ENCODE data around the gene CTNNA2.

DNA sequence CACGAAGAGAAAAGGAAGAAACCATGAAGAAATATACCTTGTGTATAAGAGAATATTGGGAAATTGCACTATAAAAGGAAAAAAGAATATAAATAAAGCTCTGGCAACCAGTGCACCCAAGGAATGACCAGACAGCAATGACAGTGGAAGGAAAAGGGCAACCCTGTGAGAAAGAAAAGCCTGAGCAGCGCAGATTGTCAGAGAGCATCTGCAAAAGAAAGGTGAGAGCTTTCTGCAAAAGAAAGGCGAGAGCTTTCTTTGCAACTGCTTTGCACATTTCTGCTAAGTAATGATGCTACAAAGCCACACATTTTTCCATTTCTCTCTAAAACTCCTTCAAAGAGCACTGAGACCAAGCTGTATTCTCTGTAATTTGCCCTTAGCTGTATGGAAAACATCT, 83.6 kb downstream of the CTNNA2 start:
- TF ChIP-seq POLR2AphosphoS5 (IDR thresholded peaks at IDR 0.05; ENCODE audit: low read depth, low read length) = no peak
- TF ChIP-seq, protein P1, sequence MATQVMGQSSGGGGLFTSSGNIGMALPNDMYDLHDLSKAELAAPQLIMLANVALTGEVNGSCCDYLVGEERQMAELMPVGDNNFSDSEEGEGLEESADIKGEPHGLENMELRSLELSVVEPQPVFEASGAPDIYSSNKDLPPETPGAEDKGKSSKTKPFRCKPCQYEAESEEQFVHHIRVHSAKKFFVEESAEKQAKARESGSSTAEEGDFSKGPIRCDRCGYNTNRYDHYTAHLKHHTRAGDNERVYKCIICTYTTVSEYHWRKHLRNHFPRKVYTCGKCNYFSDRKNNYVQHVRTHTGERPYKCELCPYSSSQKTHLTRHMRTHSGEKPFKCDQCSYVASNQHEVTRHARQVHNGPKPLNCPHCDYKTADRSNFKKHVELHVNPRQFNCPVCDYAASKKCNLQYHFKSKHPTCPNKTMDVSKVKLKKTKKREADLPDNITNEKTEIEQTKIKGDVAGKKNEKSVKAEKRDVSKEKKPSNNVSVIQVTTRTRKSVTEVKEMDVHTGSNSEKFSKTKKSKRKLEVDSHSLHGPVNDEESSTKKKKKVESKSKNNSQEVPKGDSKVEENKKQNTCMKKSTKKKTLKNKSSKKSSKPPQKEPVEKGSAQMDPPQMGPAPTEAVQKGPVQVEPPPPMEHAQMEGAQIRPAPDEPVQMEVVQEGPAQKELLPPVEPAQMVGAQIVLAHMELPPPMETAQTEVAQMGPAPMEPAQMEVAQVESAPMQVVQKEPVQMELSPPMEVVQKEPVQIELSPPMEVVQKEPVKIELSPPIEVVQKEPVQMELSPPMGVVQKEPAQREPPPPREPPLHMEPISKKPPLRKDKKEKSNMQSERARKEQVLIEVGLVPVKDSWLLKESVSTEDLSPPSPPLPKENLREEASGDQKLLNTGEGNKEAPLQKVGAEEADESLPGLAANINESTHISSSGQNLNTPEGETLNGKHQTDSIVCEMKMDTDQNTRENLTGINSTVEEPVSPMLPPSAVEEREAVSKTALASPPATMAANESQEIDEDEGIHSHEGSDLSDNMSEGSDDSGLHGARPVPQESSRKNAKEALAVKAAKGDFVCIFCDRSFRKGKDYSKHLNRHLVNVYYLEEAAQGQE (IDR thresholded peaks at IDR 0.05; ENCODE audit: insufficient read depth in 1 of 2, low read depth in 2 of 2, low read length in 2 of 2) = no peak
- no peak for TF ChIP-seq TAF1 (IDR thresholded peaks at IDR 0.05; ENCODE audit: borderline replicate concordance, insufficient read depth, low read length)
- no peak for TF ChIP-seq SIN3A (IDR thresholded peaks at IDR 0.05; ENCODE audit: borderline replicate concordance, insufficient read depth, low read length)
- no peak for TF ChIP-seq FOXP2 (optimal IDR thresholded peaks at IDR 0.05; ENCODE audit: borderline replicate concordance, extremely low read depth, extremely low read length, insufficient read depth)
